Measurements from ENCODE around the gene GREM1.

The GREM1 gene

DNA sequence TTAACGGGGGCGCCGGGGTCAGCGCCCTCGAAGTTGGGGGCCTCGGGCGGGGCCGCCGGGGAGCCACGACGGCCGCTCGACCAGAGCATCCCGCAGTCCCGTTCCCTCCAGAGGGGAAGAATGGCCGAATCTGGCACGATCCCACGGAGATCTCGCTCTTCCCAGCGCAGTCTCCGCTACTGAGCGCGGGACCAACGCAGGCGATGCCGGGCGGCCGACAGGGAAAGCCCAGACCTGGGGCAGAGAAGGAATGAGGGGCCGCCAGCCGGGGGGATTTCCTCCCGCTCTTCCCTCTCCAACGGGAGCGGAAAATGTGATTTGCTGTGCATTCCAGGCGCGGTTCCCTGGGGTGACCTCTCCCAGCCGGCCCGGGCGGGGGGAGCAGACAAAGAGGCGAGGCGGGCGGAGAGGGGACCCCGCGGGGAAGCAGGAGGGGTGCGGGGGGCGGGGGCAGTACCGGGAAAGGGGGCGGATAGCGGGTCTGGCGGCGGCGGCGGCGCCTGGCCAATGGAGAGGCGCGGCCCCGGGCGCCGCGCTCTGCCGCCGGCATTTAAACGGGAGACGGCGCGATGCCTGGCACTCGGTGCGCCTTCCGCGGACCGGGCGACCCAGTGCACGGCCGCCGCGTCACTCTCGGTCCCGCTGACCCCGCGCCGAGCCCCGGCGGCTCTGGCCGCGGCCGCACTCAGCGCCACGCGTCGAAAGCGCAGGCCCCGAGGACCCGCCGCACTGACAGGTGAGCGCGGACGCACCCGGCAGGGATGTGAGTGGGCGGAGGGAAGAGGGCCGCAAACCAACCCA is at the start of gene GREM1:
GREM1 (plus strand) TSS at position 579 of the 801 bp plus-strand sequence. CDS start 12,687 bp downstream, outside the sequence.
- no peak for DNase-seq
- no peak for TF ChIP-seq GATA1 (IDR thresholded peaks at IDR 0.05; ENCODE audit: low read depth, low read length)
- no peak for TF ChIP-seq POLR2A (IDR thresholded peaks at IDR 0.05; ENCODE audit: low read length)

DNA sequence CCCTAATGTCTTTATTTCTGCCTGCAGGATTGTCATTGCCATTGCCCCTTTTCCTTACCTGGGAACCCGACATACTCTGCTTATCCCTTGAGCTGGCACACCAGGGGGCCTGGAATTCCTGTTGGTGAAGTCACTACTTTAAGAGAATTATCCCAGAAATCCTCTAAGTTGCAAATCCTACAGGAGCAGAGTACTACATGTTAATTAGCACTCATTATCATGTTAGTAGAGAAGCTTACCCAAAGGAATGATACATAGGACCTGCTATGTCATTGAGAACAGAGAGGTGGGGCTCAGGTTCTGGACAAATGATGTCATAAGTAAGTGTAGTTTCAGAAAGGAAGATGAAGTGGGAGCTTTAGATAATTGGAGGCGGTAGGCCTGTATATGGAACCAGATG is 48.9 kb upstream of the GREM1 start:
- TF ChIP-seq POLR2A (IDR thresholded peaks at IDR 0.05; ENCODE audit: low read length), result no peak
- no peak for TF ChIP-seq GATA1 (IDR thresholded peaks at IDR 0.05; ENCODE audit: low read depth, low read length)
- DNase-seq, result no peak

DNA sequence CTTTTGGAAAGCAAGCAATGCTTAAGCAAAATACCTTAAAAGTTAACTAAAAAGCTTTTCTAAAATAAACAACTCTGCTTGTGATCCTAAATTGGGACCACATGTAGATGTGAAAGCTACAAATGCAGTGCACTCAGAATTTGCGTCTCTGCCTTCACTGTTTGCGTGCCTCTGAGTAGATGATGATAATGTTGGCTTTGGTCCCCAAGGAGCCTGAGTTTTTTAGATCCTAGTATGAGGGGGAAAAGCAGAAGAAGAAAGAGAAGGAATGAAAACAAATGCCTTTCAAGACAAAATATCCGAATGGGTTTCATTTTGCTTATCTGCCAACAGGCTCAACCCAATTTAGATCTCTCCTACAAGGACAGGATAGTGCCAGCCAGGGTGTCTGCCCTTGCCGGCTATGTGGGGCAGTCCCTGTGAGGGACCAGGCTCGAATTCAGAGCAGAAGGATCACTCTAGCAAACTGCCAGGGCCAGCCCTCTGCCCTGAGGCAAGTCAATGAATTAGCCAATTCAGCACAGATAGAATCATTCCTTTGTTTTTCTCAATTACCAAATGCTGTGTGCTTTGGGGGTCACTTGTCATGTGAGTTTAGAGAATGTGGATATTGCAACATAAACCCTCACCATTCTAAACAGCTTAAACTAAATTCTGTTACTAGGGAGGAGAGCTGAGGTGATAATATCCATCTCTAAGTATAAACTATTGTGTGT is 47.8 kb upstream of the GREM1 start:
- DNase-seq, result no peak
- TF ChIP-seq GATA1 (IDR thresholded peaks at IDR 0.05; ENCODE audit: low read depth, low read length), result no peak
- no peak for TF ChIP-seq POLR2A (IDR thresholded peaks at IDR 0.05; ENCODE audit: low read length)

DNA sequence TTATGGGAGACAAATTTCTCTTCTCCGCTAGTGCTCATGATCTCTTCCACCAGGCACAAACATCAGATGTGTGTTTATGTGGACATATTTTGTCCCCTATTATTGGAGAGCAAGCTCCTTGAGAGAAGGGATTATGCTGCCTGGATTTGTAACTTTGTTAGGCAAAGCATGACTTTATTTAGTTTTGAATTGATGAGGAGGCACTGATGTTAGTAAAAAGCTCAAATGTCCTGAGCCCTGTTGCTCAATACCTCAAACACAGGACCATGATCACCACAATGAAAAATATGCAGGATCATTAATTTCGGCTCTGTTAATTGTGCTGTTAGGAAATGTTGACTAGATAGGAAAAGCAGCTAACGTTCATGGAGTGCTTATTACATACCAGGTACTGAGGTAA is 47.2 kb upstream of the GREM1 start:
- DNase-seq, result no peak
- TF ChIP-seq GATA1 (IDR thresholded peaks at IDR 0.05; ENCODE audit: low read depth, low read length), result no peak

DNA sequence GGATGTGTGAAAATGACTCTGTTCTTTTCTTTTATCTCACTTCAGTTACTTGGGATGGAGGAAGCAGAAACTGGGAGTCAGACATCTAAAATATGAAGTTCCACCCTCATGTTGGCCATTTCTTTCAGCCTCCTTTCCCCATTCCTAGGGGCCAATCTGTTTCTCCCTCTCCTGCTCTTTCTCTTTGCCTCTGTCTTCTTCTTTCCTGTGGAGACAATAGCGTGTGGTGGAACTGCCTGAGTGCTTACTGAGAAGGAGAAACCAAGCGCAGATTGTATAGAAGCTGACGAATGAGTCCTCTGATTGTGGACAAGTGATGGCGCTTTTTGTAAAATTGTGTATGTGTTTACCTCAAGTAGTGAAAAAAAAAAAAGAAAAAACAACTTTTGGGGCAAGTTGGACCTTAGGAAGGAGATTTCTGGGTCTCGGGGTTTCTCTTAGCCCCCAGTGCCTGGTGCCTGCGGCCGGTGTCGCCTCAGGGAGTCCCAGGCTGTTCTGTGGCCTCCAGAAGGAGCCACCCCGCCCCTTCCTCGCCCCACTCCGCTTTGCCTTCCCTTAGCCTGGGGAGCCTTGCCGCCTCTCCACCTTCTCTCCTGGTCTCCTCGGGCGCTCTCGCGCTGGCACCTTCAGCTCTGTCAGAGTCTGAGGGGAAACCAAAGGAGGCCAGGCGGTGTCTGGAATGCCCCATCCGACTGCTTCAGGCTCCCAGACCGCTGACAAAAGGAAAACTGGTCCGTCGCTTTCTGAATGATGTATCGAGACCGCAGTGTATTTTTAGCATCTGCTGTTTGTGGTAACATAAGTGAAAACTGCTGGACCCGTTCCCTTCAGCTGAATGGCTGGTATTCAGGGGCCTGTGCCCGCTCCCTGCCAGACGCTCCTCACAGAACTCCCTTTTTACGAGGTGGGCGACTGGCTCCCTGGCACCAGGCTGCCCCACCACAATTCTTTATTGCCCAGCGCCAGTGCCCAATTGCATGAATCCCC is 46.2 kb upstream of the GREM1 start:
- TF ChIP-seq POLR2A (IDR thresholded peaks at IDR 0.05; ENCODE audit: low read length), result no peak
- no peak for TF ChIP-seq GATA1 (IDR thresholded peaks at IDR 0.05; ENCODE audit: low read depth, low read length)

DNA sequence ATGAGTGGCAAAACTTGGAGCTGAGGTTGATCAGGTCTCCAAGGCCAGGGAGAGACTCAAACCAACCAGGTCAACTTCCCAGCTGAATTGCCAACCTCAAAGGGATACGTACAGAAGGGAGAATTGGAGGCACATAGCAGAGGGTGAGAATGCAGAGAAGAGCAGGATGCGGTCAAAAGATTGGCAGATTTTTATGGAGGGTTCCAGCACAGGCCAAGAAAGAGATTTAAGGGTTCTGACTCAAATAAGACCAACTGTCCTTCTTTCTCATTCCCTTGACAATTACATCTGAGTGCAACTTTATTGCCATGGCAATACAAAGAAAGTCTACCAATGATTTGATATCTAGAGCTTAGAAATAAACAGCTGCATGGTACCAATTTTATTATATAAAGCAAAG is 43.1 kb upstream of the GREM1 start:
- no peak for DNase-seq
- TF ChIP-seq POLR2A (IDR thresholded peaks at IDR 0.05; ENCODE audit: low read length) (no peak), GATA1 (IDR thresholded peaks at IDR 0.05; ENCODE audit: low read depth, low read length) (no peak)

More for the DNA sequence above, 46.2 kb upstream of the GREM1 start:
- no peak for DNase-seq

DNA sequence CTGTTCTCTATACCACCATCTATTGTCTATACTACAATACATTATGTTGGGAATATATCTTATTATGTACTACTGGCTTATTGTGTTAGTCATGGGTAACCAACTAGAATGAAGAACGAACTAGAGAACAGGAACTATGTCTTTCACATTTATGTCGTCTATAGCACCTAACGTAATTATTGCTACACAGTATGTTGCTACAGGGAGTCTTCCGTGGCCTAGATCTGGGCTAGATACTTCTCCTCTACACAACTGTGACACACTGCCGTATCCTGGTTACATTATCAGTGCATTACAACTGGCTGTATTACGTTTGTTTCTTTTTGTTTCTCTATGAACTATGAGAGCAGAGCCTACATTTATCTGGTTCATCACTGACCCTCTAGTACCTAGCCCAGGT is 42.3 kb upstream of the GREM1 start:
- TF ChIP-seq POLR2A (IDR thresholded peaks at IDR 0.05; ENCODE audit: low read length) (no peak), GATA1 (IDR thresholded peaks at IDR 0.05; ENCODE audit: low read depth, low read length) (no peak)
- no peak for DNase-seq

DNA sequence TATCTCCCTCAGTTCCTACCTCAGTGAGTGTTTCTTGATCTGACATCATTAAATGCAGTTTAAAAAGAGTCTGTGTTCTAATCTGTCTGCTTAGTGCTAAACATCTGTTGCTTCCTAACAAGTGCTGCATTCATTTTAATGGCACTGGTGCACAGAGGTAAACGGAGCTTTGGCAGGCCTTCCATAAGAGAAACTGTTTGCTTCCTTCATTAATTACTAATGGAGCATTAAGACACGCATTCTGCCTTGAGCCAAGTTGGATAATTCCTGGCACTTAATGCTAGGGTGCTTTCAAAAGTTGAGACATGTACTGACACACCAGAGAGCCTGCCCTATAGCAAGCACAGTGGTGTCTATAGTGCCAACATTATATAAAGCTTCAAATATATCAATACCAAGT is 41.6 kb upstream of the GREM1 start:
- no peak for DNase-seq
- TF ChIP-seq GATA1 (IDR thresholded peaks at IDR 0.05; ENCODE audit: low read depth, low read length) (no peak), POLR2A (IDR thresholded peaks at IDR 0.05; ENCODE audit: low read length) (no peak)

DNA sequence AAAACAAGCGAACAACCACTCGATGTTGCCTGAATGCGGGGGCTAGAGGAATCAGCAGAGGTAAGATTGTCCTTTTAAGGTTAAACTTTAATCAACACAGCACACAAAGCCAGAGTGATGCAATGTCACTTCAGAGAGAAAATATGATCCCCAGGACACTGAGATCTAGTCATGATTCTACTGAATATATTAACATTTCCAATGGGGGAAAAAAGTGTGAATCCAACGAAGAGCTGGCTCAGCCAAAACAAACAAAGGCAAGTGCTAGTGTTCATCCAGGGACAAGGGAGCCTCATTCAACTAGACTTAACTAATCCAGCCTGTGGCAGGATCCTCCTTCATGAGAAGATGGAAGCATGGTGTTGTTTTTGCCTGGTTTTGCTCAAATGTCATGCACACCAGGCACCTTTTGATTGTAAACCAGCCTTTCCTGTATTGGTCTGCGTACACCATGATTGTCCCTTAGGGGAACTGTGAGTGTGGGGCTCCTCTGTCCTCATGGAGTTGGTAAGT is 40.5 kb upstream of the GREM1 start:
- TF ChIP-seq POLR2A (IDR thresholded peaks at IDR 0.05; ENCODE audit: low read length), result no peak
- TF ChIP-seq GATA1 (IDR thresholded peaks at IDR 0.05; ENCODE audit: low read depth, low read length), result no peak
- DNase-seq, result no peak

DNA sequence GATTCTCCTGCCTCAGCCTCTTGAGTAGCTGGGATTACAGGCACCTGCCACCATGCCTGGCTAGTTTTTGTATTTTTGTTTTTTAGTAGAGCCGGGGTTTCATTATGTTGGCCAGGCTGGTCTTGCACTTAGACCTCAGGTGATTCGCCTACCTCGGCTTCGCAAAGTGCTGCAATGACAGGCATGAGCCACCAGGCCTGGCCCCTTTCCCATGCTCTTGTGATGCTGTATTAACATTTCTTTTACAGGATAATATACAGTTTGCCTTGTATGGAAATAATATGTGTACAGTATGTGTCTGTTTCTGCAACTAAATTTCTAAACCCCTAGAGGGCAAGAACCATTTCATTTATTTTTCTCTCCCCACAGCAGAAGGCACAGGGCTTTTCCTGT is 38.5 kb upstream of the GREM1 start:
- TF ChIP-seq POLR2A (IDR thresholded peaks at IDR 0.05; ENCODE audit: low read length), result no peak
- TF ChIP-seq GATA1 (IDR thresholded peaks at IDR 0.05; ENCODE audit: low read depth, low read length), result no peak

DNA sequence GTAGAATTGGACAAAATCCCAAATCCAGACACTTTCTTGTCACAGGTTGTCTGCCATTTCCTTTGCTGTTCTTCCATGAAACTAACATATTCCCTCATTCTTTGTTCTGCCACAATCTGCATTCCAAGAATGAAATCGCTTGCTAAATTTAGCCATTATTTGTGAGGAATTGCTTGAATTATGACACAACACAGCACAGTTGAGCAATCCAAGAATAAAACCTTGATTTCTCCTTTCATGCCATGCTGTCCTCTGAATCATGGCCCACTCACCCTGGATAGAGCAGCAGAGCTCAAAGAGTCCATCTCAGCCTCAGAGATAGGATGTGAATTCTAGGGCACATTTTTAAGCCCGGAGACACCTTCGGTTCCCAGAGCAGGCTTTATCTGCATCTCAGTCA is 35.2 kb upstream of the GREM1 start:
- no peak for TF ChIP-seq POLR2A (IDR thresholded peaks at IDR 0.05; ENCODE audit: low read length)
- TF ChIP-seq GATA1 (IDR thresholded peaks at IDR 0.05; ENCODE audit: low read depth, low read length), result no peak
- no peak for DNase-seq

More for the DNA sequence above, 38.5 kb upstream of the GREM1 start:
- DNase-seq, result no peak

DNA sequence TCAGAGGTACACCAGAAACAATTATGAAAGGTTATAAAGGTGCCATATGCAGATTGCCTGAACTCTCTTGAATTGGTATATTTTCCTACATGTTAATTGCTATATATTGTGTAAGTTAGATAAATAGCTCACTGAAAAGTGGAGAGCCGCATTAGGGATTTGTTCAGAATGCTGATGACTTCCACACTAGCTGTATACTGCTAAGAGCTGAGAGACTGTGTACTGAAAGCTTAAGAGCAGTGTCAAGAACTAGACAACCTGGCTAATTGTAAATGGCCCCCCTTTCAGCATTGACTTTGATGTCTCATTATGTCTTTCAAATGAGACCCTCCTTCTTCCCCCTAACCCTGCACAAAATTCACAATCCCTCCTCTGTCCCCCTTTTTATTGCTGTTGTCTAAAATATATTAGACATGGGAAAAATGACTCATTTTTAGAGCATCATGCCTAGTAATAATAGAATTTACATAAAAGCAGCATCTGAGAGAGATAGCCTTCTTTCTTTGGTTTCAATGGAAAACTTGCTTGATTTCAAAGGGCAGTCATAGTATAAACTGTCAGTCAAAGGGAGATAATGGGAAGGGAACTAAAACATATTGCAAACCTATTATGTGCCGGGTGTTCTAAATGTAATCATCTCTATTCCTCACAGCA is 34.7 kb upstream of the GREM1 start:
- DNase-seq, result no peak
- TF ChIP-seq POLR2A (IDR thresholded peaks at IDR 0.05; ENCODE audit: low read length), result no peak
- TF ChIP-seq GATA1 (IDR thresholded peaks at IDR 0.05; ENCODE audit: low read depth, low read length), result no peak

DNA sequence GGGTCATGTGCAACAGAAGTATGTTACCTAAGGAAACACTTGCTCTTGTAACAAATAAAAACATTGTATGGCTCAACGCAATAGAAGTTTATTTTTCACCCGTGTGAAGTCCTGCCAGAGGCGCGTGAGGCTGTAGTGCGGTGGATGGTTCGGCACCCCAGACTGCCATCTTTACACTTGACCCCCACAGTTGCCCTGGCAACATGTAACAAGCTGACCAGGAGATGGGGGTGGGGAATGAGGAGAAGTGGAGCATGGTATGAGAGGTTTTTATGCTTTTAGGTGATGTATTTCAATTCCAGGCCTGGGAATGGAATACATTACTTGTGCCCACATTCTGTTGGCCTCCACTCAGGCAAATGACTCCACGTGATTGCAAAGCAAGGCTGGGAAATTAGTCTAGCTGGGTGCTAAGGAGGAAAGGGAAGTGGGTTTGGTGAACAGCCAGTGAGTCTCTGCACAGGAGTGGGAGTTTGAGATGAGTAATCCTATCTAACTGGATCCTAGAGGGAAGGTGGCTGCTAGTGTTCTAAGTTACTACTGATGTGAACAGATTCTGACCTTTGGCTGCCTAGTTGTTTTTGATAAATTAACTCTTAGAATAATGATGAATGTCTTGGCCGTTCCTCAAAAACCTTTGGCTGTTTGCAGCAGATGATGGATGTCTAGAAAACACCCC is 33.8 kb upstream of the GREM1 start:
- TF ChIP-seq POLR2A (IDR thresholded peaks at IDR 0.05; ENCODE audit: low read length), result no peak
- no peak for TF ChIP-seq GATA1 (IDR thresholded peaks at IDR 0.05; ENCODE audit: low read depth, low read length)
- no peak for DNase-seq
